ENCODE data around the gene GYS2. TPM values are rescaled to one million over a fixed set of nuclear protein-coding genes. Genes with fewer than 3 reads are reported as not detected.
A peak's percentile ranks its signal among the peaks of the same experiment; 100 is the strongest.

GYS2 gene
- total and polyA plus RNA-seq, 4 donors, result 15.5 to 86.8 (median 34.1) TPM

DNA sequence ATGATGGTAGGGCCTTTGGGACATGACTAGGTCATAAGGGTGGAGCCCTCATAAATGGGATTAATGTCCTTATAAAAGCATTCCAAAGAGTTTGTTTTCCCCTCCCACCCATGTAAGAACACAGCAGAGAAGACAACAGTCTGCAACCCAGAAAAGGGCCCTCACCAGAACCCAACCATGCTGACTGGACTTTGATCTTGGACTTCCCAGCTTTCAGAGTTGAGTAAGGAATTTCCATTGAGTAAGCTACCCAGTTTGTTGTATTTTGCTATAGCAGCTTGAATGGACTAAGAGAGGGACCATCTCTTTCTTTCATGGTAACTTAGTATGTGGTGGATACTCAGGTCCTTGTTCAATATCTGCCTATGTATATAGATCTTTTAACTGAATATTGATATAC is 81.5 kb downstream of the GYS2 start:
- Histone ChIP-seq H3K9me3 (ENCODE audit: control insufficient read depth in 4 of 4, low read length in 3 of 4) (peaks cover 0 to 3% (median 0%) of the 10 kb centered on the region in 4 donors), H3K9ac (ENCODE audit: low read depth in 1 of 2, low read length in 2 of 2) (no peak overlapping the region)

DNA sequence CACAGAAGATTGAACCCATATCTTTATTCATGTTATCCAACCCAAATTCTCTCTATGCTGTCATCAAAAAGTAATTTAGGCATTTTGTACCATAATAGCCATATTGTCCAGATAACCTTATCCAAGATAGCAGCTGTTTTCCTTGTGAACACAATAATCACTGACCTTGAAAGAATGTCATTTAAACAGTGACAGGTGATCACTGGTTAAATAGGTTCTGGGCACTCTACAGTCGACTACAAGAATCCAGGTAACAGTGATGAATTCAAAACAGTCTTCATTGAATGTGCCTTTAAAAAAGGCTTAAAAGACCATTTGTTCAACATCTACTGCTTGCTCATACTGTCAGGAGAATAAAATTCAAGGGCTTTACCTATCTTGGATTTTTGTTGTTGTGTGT is 83.1 kb downstream of the GYS2 start:
- no peaks in the 10 kb centered on the region for H3K36me3 ChIP-seq (ENCODE audit: control insufficient read depth in 4 of 4, insufficient read depth in 3 of 4, low read depth in 1 of 4, low read length in 3 of 4)
- WGBS, result 58% methylated on average over 1 of the region's 1 CpG
- H3K9me3 ChIP-seq (ENCODE audit: control insufficient read depth in 4 of 4, low read length in 3 of 4), result peaks cover 0 to 3% (median 0%) of the 10 kb centered on the region in 4 donors
- no peak for DNase-seq (ENCODE audit: low spot score)
- H3K4me1 ChIP-seq (ENCODE audit: control insufficient read depth in 4 of 4, insufficient read depth in 4 of 4, low read length in 3 of 4), result peaks cover 0 to under 1% (median 0%) of the 10 kb centered on the region in 4 donors
- no peak overlapping the region for H3K4me3 ChIP-seq (ENCODE audit: low read depth in 1 of 3, low read length in 3 of 3)
- H3K27me3 ChIP-seq (ENCODE audit: control insufficient read depth in 4 of 4, insufficient read depth in 4 of 4, low read length in 3 of 4), result no peaks in the 10 kb centered on the region
- H3K9ac ChIP-seq (ENCODE audit: low read depth in 1 of 2, low read length in 2 of 2), result no peak overlapping the region
- TF ChIP-seq YY1 (IDR thresholded peaks at IDR 0.05), result no peak
- TF ChIP-seq FOXA2 (IDR thresholded peaks at IDR 0.05), result no peak
- TF ChIP-seq, protein P1, sequence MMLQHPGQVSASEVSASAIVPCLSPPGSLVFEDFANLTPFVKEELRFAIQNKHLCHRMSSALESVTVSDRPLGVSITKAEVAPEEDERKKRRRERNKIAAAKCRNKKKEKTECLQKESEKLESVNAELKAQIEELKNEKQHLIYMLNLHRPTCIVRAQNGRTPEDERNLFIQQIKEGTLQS (IDR thresholded peaks at IDR 0.05), result no peak
- TF ChIP-seq EGR1 (IDR thresholded peaks at IDR 0.05; ENCODE audit: low read depth in 2 of 2), result no peak
- TF ChIP-seq, protein P2, sequence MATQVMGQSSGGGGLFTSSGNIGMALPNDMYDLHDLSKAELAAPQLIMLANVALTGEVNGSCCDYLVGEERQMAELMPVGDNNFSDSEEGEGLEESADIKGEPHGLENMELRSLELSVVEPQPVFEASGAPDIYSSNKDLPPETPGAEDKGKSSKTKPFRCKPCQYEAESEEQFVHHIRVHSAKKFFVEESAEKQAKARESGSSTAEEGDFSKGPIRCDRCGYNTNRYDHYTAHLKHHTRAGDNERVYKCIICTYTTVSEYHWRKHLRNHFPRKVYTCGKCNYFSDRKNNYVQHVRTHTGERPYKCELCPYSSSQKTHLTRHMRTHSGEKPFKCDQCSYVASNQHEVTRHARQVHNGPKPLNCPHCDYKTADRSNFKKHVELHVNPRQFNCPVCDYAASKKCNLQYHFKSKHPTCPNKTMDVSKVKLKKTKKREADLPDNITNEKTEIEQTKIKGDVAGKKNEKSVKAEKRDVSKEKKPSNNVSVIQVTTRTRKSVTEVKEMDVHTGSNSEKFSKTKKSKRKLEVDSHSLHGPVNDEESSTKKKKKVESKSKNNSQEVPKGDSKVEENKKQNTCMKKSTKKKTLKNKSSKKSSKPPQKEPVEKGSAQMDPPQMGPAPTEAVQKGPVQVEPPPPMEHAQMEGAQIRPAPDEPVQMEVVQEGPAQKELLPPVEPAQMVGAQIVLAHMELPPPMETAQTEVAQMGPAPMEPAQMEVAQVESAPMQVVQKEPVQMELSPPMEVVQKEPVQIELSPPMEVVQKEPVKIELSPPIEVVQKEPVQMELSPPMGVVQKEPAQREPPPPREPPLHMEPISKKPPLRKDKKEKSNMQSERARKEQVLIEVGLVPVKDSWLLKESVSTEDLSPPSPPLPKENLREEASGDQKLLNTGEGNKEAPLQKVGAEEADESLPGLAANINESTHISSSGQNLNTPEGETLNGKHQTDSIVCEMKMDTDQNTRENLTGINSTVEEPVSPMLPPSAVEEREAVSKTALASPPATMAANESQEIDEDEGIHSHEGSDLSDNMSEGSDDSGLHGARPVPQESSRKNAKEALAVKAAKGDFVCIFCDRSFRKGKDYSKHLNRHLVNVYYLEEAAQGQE (IDR thresholded peaks at IDR 0.05), result no peak
- no peak for TF ChIP-seq FOXA1 (IDR thresholded peaks at IDR 0.05)
- TF ChIP-seq SP1 (IDR thresholded peaks at IDR 0.05), result no peak
- no peak for TF ChIP-seq NR2F2 (IDR thresholded peaks at IDR 0.05)
- no peak for TF ChIP-seq JUND (IDR thresholded peaks at IDR 0.05)
- no peak for TF ChIP-seq RXRA (IDR thresholded peaks at IDR 0.05)
- no peak for TF ChIP-seq TAF1 (conservative IDR thresholded peaks at IDR 0.05)
- no peak for TF ChIP-seq GABPA (IDR thresholded peaks at IDR 0.05 in 1 of 2, conservative IDR thresholded peaks at IDR 0.05 in 1 of 2)
- no peak for TF ChIP-seq HNF4A (conservative IDR thresholded peaks at IDR 0.05)
- TF ChIP-seq, protein P3, sequence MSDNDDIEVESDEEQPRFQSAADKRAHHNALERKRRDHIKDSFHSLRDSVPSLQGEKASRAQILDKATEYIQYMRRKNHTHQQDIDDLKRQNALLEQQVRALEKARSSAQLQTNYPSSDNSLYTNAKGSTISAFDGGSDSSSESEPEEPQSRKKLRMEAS (IDR thresholded peaks at IDR 0.05), result no peak
- no peak for TF ChIP-seq HNF4G (IDR thresholded peaks at IDR 0.05)
- TF ChIP-seq, protein P4, sequence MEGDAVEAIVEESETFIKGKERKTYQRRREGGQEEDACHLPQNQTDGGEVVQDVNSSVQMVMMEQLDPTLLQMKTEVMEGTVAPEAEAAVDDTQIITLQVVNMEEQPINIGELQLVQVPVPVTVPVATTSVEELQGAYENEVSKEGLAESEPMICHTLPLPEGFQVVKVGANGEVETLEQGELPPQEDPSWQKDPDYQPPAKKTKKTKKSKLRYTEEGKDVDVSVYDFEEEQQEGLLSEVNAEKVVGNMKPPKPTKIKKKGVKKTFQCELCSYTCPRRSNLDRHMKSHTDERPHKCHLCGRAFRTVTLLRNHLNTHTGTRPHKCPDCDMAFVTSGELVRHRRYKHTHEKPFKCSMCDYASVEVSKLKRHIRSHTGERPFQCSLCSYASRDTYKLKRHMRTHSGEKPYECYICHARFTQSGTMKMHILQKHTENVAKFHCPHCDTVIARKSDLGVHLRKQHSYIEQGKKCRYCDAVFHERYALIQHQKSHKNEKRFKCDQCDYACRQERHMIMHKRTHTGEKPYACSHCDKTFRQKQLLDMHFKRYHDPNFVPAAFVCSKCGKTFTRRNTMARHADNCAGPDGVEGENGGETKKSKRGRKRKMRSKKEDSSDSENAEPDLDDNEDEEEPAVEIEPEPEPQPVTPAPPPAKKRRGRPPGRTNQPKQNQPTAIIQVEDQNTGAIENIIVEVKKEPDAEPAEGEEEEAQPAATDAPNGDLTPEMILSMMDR (IDR thresholded peaks at IDR 0.05; ENCODE audit: low read depth, low read length, missing input control), result no peak
- TF ChIP-seq, protein P5, sequence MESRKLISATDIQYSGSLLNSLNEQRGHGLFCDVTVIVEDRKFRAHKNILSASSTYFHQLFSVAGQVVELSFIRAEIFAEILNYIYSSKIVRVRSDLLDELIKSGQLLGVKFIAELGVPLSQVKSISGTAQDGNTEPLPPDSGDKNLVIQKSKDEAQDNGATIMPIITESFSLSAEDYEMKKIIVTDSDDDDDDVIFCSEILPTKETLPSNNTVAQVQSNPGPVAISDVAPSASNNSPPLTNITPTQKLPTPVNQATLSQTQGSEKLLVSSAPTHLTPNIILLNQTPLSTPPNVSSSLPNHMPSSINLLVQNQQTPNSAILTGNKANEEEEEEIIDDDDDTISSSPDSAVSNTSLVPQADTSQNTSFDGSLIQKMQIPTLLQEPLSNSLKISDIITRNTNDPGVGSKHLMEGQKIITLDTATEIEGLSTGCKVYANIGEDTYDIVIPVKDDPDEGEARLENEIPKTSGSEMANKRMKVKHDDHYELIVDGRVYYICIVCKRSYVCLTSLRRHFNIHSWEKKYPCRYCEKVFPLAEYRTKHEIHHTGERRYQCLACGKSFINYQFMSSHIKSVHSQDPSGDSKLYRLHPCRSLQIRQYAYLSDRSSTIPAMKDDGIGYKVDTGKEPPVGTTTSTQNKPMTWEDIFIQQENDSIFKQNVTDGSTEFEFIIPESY (IDR thresholded peaks at IDR 0.05), result no peak
- no peak overlapping the region for H3K27ac ChIP-seq (ENCODE audit: low read depth in 1 of 2, low read length in 2 of 2)

More for the DNA sequence above, 81.5 kb downstream of the GYS2 start:
- Histone ChIP-seq H3K27ac (ENCODE audit: low read depth in 1 of 2, low read length in 2 of 2) (no peak overlapping the region), H3K4me3 (ENCODE audit: low read depth in 1 of 3, low read length in 3 of 3) (no peak overlapping the region), H3K36me3 (ENCODE audit: control insufficient read depth in 4 of 4, insufficient read depth in 3 of 4, low read depth in 1 of 4, low read length in 3 of 4) (no peaks in the 10 kb centered on the region), H3K4me1 (ENCODE audit: control insufficient read depth in 4 of 4, insufficient read depth in 4 of 4, low read length in 3 of 4) (peaks cover 0 to 17% (median 13%) of the 10 kb centered on the region in 4 donors), H3K27me3 (ENCODE audit: control insufficient read depth in 4 of 4, insufficient read depth in 4 of 4, low read length in 3 of 4) (no peaks in the 10 kb centered on the region)
- TF ChIP-seq SP1 (IDR thresholded peaks at IDR 0.05) (peak; percentile 40), YY1 (IDR thresholded peaks at IDR 0.05) (no peak), GABPA (IDR thresholded peaks at IDR 0.05 in 1 of 2, conservative IDR thresholded peaks at IDR 0.05 in 1 of 2) (no peak), RAD21 (IDR thresholded peaks at IDR 0.05) (peak in 1 of 2 donors; percentile 18), HNF4G (IDR thresholded peaks at IDR 0.05) (peak; percentile 57), FOXA1 (IDR thresholded peaks at IDR 0.05) (no peak), NR2F2 (IDR thresholded peaks at IDR 0.05) (no peak), HNF4A (conservative IDR thresholded peaks at IDR 0.05) (peak; percentile 65 to 86)
- TF ChIP-seq, protein P3 (IDR thresholded peaks at IDR 0.05), result no peak
- TF ChIP-seq, protein P5 (IDR thresholded peaks at IDR 0.05), result peak; percentile 14
- DNase-seq (ENCODE audit: low spot score), result no peak

Measured in liver (tissue), 9 donors.